GM21723 (cell line): ENCODE results near the gene DNAH11.
"Not testable (repeated sequence)": the region's sequence is repeated elsewhere in the genome, so short reads cannot be mapped to it uniquely, and the experiment has no call there.

Experiments
- ATAC-seq: cut with Tn5 transposase; IDR thresholded peaks from one replicate; pipeline ENCODE4 v1.9.1; 2021; ENCODE audit warnings: mild to moderate bottlenecking, moderate library complexity; ENCODE audit not compliant: unreplicated experiment

The DNAH11 gene

DNA sequence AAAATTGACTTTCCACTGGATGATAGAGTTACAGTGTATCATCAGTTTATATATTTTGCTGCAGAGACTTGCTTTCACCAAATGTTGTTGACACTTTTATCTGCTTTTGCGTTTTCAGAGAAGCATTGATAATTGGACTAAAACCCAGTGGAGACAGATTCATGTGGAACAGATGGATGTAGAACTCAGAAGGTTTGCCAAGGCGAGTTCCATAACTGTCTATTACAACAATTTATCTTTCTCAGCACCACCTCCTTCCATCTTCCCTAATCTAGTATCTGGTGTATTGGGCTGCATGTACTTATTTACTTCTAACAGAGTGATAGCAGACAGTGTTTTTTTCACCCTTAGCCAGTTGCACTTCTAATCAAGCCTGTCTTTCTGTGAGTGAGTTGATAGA lies 73.3 kb downstream of the DNAH11 start:
- no peak for ATAC-seq

DNA sequence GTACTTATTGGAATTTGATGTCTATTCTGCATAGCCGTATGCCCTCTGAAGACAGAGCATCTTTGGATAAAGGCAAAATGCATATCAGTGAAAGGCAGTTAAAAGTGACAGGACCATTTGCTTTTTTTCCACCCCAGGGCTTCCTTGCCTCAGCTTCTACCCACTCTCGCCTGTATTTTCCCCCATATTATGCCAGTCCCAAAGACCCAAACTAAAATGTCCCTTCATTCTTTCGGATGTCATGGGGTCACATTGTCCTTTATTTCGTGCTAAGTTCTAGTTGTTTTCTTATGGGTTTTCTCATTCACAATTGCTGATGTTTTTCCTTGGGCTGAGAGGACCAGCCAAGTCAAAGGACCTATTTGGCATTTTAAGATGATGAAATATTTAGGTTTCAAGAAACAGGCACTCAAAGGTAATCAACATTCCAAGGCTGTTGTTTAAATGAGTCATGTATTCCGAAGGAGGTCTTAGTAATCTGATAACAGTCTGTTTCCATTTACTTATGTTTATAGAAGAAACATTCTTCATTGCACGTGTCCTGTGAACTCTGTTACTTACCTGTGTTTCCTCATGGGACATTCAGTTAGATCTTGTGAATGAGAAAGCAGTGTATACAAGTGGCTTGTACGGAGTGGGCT lies 74.1 kb downstream of the DNAH11 start:
- ATAC-seq = no peak

DNA sequence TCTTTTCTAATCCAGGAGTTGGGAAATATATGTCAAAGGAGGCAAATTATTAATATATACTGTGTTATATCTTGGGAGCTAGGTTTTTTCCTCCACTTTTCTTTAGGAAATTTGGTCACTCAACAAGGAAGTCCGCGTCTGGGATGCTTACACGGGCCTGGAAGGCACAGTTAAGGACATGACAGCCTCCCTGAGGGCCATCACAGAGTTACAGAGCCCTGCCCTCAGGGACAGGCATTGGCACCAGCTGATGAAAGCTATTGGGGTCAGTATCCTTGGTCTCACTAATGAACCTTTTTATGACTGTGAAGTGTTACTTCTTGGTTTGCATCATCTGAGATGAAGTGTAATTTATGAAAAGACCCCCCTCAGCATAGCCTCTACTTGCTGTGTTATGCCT lies 74.7 kb downstream of the DNAH11 start:
- no peak for ATAC-seq

DNA sequence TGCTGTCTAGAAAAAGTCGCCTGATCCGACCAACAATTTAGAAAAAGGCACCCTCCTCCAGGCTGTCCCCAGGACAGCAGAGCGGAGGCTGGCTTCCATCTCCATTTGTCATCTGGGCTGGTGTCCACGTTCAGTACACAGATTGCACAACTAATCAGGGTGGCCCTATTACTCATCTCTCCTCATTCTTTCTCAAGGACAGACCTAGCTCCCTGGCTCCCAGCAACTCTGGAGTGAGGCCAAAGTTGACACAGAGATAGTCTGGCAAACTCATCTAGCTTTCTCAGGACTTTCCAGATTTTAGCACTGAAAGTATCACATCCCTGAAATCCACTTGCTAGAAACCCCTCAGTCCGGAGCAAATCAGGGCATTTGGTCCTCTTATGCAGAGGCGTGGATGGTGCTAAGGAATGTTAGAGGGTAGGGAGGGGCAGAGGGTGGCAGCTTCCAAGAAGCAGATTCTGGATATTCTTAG lies 75.1 kb downstream of the DNAH11 start:
- no peak for ATAC-seq

DNA sequence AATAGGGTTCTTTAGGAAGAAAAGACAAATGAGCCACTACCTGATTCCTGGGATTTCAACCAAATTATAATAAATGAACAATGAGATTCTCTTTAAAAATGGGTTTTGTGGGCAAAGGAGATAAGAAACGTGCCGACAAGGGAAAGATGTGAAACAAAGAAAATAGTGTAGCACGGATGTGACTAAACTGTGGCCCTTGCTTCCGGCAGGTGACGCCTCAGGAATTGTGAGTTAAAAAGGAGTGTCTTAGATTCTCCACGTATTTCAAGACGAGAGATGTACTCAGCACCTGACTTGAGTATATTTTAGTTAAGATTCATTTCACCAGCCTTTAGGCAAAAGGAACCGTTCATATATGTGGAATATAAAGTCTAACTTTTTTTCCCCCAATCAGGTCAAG lies 75.9 kb downstream of the DNAH11 start:
- no peak for ATAC-seq

DNA sequence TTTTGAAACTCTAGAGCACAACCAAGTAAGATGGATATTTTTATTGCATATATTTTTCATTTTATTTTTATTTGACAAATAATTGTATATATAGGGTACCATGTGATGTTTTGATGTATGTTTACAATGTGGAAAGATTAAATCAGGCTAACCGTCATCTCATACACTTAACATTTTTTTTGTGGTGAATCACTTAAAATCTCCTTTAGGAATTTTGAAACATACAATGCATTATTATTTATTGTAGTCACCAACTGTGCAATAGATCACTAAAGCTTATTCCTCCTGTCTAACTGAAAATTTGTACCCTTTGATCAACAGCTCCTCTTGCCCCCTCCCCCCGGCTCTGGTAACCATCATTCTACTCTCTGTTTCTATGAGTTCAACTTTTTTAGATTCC lies 77.2 kb downstream of the DNAH11 start:
- ATAC-seq = no peak

DNA sequence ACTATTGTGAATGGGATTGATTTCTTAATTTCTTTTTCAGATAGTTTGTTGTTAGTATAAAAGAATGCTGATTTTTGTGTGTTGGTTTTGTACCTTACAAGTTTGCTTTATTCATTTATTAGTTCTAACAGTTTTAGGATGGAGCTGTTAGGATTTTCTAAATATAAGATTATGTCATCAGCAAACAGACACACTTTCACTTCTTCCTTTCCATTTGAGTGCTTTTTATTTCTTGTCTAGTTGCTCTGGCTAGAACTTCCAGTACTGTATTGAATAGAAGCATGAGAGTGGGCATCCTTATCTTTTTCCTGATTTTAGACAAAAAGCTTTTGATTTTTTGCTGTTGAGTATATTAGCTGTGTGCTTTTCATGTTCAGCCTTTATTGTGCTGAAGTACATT lies 81.5 kb downstream of the DNAH11 start:
- ATAC-seq = no peak

DNA sequence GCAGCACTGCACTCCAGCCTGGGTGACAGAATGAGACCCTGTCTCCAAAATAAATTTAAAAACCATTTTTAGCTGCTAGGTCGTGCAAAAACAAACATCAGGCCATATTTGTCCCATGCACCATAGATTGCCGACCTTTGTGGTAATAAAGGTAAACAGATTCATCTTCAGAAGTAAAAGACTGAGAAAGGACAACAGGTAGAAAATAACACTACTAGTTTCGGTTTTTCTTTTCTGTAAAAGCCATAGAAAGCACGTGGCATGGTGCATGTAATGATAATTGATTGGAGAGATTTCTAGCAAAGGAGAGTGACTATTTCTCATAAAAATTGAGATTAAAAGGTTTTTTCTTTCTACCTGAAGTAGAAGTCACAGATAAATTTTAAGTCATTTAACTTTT lies 93.9 kb downstream of the DNAH11 start:
- ATAC-seq = no peak

DNA sequence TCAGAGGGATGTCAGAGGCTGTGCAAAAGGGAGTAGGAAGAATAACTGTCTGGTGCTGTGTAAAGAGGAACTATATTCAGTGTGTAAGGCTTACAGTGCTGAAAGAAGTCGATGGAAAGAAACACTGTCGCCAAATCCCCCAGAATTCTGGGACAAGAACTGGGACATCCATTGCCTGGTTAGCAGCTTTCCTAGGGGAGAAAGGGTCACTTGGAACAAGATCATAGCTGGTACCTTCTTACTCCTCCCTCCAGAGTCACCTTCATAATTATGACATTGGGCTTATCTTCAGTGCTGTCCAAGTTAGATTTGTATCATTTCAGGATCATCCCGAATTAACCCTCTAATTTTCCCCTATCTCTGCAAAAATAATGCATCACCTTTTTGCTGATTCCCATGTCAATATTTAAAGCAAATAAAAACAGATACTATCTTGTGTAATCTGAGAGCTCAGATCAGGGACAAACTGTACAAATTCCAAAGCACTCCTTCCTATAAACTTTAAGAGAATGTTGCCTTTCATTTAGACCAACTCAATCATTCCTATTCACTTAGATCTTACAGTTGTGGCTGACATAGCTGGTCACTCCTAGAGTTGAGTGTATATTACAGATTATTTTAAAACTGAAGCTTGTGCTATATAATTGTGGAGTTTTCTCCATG lies 96.5 kb downstream of the DNAH11 start:
- no peak for ATAC-seq

DNA sequence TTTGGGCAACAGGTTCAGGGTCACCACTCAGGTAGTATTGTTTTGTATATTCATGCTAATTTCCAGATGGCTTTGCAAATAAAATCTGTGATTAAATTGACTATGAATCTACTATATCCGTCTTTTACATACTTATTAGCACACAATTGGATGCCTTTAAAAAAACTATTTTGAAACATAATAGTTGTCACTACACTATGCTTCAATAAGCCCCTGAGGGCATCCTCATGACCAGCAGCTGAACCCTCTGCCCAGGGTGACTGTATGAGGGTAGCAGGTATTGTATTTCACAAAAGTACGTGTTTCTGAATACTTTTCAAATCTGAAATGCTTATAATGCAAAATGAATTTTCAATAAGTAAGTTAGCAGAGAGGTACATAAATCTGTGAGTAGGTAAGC lies 97.3 kb downstream of the DNAH11 start:
- no peak for ATAC-seq

DNA sequence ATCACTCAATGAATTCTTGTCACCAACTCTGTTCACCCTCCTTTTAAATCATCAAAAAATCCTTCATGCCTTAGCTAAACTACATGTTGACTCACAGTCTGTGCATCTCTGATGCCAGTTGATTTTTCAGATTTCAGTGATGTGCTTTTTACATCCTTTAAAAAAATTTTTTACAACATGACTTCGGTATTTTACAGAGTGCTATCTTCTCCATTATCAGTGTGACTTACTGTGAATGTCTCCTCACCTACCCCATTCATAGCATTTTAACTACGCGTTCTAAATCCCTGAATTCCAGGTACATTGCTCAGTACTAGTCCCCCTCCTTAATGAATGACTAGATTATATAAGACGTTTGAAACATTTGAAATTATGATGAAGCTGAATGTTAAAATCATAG lies 98.7 kb downstream of the DNAH11 start:
- no peak for ATAC-seq

DNA sequence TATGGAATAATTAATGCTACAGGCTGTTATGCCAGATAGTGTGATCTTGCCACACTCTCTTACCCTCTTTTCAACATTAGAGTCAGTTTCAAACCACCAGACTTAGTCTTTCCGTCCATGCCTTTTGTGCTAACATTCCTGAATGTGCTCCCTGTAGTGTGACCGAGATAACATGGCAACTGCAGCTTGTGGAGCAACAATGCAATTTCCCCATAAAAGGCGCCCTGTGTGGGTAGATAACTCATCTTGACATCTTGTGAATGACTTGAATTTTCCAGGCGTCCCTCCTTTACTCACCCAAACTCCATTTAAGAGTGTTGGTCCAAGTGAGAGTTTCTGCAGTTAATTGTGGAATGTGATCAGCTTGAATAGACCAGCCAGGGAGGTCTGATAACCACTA lies 99.6 kb downstream of the DNAH11 start:
- ATAC-seq = no peak

DNA sequence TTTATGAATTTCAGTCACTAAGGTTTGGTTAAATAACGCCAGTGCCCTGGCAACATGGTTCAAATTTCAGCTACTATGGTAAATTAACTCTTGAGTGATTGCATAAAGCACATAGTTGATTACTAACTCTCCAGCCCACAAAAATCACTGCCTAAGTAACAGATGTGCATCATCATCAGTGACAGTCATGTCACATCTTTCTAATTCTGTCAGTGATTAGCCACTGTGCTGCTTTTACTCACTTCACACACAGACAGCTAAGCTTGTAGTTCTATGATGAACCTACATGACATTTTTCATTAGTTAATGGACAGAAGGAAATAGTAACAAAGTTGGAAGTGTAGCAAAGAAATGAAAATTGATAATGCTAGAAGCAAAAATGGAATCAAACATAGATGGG lies 108.9 kb downstream of the DNAH11 start:
- no peak for ATAC-seq

DNA sequence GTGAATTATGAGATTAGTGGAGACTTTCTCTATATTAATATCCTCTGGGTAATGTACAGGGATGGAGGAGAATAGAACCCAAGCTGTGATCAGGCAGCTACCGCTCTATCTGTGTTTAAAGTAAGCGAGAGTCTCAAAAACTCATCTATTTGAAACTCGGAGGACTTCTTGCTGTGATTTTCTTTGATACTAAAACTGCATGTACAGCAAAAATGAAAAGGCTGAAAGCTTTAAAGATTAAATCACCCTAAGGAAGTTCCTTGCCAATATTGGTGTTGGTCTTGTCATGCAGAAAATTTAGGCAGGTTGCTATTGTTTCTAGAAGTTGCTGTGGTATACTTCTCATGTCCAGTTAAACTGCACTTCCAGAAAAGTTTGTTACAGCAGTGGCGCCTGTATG lies 110.8 kb downstream of the DNAH11 start:
- ATAC-seq = no peak

DNA sequence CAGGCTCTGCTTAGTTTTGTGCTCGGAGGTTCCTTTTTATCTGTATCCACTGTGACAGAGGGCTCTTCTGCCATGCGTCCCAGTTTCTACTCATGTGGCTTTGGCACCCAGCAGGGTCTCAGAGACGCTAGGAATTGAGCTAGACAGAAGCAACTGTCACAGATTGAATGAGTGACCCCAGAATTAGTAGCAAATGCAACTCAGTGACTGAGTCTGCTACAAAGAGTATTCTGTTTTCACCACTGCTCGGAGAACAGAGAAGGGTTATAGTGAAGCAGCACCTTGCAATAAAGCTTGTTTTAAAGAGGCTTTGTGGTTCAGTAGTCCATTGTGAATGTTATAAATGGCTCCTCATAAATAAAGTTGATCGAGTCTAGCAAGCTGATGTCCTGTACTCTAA lies 113.2 kb downstream of the DNAH11 start:
- no peak for ATAC-seq

DNA sequence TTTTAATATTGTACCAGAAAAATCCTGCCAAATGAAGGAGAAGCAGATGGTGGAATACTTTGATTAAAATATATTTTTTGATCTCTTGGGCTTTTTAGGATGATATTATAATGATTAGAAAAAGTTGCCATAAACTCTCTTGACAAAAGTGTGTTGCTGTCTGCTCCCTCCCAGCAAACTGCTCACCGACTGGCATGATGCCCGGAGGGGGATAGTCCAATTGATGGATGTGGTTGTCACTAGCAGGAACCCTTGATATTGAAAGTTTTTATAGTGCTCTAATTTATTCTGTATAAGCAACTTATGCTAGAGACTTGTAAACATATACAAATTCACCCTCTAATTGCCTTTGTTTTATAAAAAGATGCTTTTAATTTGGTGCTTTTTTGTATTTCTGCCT lies 114.0 kb downstream of the DNAH11 start:
- no peak for ATAC-seq

DNA sequence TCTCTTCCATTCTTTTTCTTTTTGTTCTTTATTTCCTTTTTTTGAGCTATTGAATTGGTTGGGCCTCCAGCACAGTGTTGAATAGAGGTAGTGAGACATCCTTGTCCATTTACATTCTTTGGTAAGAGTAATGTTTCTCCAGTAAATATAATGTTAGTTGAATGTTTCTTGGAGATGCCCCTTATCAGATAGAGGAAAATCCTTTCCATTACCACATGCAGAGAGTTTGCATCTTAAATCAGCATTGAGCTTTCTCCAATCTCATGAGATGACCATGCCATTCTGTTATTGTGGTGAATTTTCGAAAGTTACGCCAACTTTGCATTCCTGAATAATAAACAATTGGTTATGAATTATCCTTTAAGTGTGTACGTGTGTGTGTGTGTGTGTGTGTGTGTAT lies 127.7 kb downstream of the DNAH11 start:
- no peak for ATAC-seq

DNA sequence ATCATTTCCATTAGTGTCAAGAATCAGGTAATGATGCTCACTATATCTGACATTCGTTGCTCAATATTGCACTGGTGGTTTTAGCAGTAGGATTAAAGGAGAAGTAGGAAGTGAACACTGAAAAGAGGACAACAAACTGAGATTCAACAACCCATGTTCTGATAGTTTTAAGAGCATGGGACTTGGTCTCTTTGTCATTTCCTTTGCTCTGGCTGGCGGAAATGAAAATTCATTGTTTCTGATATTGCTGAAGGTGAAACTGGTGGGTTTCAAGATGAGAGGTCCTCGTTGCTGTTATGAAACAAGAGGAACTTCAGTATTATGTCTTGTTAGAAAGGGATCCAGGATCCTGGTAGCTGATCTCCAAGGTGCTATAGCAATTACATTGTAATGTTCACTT lies 129.0 kb downstream of the DNAH11 start:
- ATAC-seq = peak; percentile 77

DNA sequence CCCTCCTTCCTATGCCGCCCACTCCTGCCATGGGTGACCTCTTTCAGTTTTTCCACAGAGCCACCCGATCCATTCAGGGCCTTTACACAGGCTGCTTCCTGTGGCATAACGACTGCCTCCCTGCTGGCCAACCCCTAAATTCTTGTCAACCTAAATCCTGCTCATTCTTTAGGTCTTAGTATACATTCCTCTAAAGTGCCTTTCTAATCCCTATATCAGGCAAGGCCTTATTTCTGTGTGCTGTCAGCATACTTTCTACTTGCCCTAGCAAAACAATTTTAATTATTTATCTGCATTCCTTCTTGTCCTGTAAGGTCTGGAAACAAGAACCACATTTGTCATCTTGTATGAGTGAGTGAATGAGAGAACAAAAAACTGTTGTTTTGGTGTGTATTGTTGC lies 132.4 kb downstream of the DNAH11 start:
- ATAC-seq = no peak

DNA sequence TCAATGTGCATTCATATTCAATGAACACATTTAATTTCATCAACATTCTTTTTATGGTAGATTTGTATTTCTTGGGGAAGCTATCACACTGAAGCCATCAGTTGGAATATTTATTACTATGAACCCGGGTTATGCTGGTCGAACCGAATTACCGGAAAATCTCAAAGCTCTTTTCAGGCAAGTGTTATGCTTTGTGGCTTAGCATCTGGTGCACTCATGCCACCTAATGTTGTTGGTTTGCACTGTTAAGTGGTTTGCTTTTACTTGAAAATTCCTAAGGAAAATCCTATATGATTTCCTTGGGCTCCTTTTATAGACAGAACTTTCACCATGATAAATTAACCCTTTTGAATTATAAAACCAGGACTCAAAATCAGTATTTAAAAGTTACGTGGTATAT lies 147.9 kb downstream of the DNAH11 start:
- ATAC-seq = no peak

DNA sequence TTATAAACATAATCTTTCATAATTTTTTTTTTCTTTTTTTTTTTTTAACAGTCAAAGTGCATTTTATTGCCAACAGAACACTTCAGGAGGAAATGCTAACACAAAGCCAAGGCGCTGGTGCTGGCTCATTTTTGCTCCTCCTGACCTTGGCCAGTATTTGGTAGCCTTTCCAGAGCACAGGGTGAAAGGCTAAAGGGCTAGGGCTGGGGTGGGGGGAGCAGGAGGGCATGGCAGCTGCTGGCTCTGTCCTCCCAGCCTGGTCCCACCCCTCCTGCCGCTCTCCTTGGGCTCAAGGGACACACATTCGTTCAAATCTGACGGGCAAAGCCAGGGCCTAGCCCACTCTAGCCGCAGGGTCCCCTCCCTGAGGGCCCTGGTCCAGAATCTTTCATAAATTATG lies 148.3 kb downstream of the DNAH11 start:
- ATAC-seq = not testable (repeated sequence)

DNA sequence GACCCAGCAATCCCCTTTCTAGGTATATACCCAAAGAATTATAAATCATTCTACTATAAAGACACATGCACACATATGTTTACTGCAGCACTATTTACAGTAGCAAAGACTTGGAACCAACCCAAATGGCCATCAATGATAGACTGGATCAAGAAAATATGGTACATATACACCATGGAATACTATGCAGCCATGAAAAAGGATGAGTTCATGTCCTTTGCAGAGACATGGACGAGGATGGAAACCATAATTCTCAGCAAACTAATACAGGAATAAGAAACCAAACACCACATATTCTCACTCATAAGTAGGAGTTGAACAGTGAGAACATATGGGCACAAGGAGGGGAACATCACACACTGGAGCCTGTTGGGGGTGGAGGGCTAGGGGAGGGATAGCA lies 157.7 kb downstream of the DNAH11 start:
- ATAC-seq = not testable (repeated sequence)

DNA sequence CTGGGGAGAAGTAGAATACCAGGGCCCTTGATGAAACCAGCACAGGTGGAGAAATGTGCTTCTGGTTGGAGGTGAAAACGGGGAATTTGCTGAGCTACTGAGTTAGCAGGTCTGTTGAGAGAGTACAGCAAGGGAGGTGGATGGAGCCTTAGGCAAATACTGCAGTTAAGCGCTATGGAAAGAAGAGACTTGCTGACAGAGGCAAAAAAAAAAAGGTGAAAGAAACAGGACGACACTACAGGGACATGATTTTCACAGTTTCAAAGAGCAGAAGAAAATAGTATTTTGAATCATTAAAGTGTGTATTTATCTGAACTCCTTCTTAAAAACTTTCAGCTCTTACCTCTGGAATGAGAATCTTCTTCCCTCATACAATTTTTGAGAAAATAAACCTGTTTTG lies 159.5 kb downstream of the DNAH11 start:
- no peak for ATAC-seq
